RWPE2 (cell line): ENCODE results near the gene POLR3G.

Source experiments
- ATAC-seq: fragments of 200-7000 bp; cut with Tn5 transposase; 3 replicates; pipeline ENCODE4 v1.9.1; 2021; ENCODE audit warnings: low read depth
- DNase-seq: peaks from one replicate; pipeline ENCODE4 v3.0.0-alpha.2; 2020; ENCODE audit warnings: low spot score
- H3K27ac ChIP-seq: fragments of 450-650 bp; 2 replicates; pipeline ENCODE4 v1.5.1; 2017; ENCODE audit warnings: mild to moderate bottlenecking; ENCODE audit not compliant: poor library complexity, severe bottlenecking
- H3K27me3 ChIP-seq: fragments of 250-450 bp; sonication (Bioruptor Pico); 2 replicates; pipeline ENCODE4 v1.5.1; 2021; ENCODE audit warnings: mild to moderate bottlenecking, moderate library complexity; ENCODE audit not compliant: insufficient read depth, poor library complexity, severe bottlenecking
- H3K36me3 ChIP-seq: fragments of 250-450 bp; sonication (Bioruptor Pico); 2 replicates; pipeline ENCODE4 v1.5.1; 2020; ENCODE audit warnings: low read depth, mild to moderate bottlenecking, moderate library complexity
- H3K4me1 ChIP-seq: fragments of 250-450 bp; sonication (Bioruptor Pico); 2 replicates; pipeline ENCODE4 v1.5.1; 2021; ENCODE audit warnings: mild to moderate bottlenecking, moderate library complexity; ENCODE audit not compliant: insufficient read depth, poor library complexity, severe bottlenecking
- H3K4me3 ChIP-seq: fragments of 250-450 bp; sonication (Bioruptor Pico); 2 replicates; pipeline ENCODE4 v1.5.1; 2021; ENCODE audit warnings: mild to moderate bottlenecking, moderate library complexity; ENCODE audit not compliant: severe bottlenecking
- H3K9me3 ChIP-seq: fragments of 250-450 bp; sonication (Bioruptor Pico); 2 replicates; pipeline ENCODE4 v1.5.1; 2021; ENCODE audit warnings: mild to moderate bottlenecking, moderate library complexity; ENCODE audit not compliant: severe bottlenecking
- CTCF ChIP-seq: fragments of 450-650 bp; IDR thresholded peaks from one replicate; pipeline ENCODE4 v1.5.1; 2017; ENCODE audit warnings: mild to moderate bottlenecking, moderate library complexity; ENCODE audit not compliant: poor library complexity, severe bottlenecking

POLR3G gene

DNA sequence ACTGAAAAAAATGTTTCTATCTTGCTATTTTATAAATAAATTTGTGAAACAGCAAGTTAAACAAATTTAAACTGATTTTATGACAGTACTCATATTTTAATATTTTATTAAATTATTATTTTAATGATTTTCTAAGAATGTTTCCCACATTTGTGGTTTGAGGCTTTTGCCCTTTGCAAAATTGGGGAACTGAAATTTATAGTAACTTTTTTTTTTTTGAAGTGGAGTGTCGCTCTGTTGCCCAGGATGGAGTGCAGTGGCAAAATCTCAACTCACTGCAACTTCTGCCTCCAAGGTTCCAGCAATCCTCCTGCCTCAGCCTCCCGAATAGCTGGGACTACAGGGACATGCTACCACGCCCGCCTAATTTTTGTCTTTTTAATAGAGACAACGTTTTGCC lies 76.7 kb downstream of the POLR3G start:
- Histone ChIP-seq H3K36me3 (no peaks in the 10 kb centered on the region), H3K4me1 (no peaks in the 10 kb centered on the region), H3K4me3 (no peak overlapping the region), H3K9me3 (no peaks in the 10 kb centered on the region), H3K27ac (no peak overlapping the region), H3K27me3 (peaks cover 40% of the 10 kb centered on the region)
- TF ChIP-seq CTCF, result no peak
- DNase-seq (no peak), ATAC-seq (no peak)

GRCh38 chr5:90553711-90554110 lies 79.0 kb downstream of the POLR3G start:
- no peak overlapping the region for H3K27ac ChIP-seq
- ATAC-seq, result no peak
- H3K4me1 ChIP-seq, result no peaks in the 10 kb centered on the region
- H3K4me3 ChIP-seq, result no peak overlapping the region
- no peaks in the 10 kb centered on the region for H3K36me3 ChIP-seq
- no peak for TF ChIP-seq CTCF
- no peaks in the 10 kb centered on the region for H3K9me3 ChIP-seq
- H3K27me3 ChIP-seq, result peaks cover 53% of the 10 kb centered on the region
- no peak for DNase-seq

GRCh38 chr5:90554358-90555006 lies 79.8 kb downstream of the POLR3G start:
- peaks cover 57% of the 10 kb centered on the region for H3K27me3 ChIP-seq
- no peak overlapping the region for H3K27ac ChIP-seq
- no peak overlapping the region for H3K4me3 ChIP-seq
- H3K4me1 ChIP-seq, result no peaks in the 10 kb centered on the region
- ATAC-seq, result no peak
- TF ChIP-seq CTCF, result no peak
- no peak for DNase-seq
- H3K9me3 ChIP-seq, result no peaks in the 10 kb centered on the region
- no peaks in the 10 kb centered on the region for H3K36me3 ChIP-seq

- Histone ChIP-seq H3K27me3 (peaks cover 69% of the 10 kb centered on the region), H3K4me1 (no peaks in the 10 kb centered on the region), H3K27ac (no peak overlapping the region), H3K36me3 (no peaks in the 10 kb centered on the region), H3K9me3 (no peaks in the 10 kb centered on the region), H3K4me3 (no peak overlapping the region)
- ATAC-seq (no peak), DNase-seq (no peak)
- TF ChIP-seq CTCF, result no peak
Observed at GRCh38 chr5:90555666-90556065, 81.0 kb downstream of the POLR3G start.

- no peak for TF ChIP-seq CTCF
- no peaks in the 10 kb centered on the region for H3K36me3 ChIP-seq
- H3K27me3 ChIP-seq, result peaks cover 81% of the 10 kb centered on the region
- no peak overlapping the region for H3K27ac ChIP-seq
- no peak overlapping the region for H3K4me3 ChIP-seq
- ATAC-seq, result no peak
- peaks cover 2% of the 10 kb centered on the region for H3K4me1 ChIP-seq
- DNase-seq, result no peak
- H3K9me3 ChIP-seq, result no peaks in the 10 kb centered on the region
Observed at GRCh38 chr5:90557391-90557790, 82.7 kb downstream of the POLR3G start.
